ENCODE data around the gene PCDHGB4.
"Not testable (repeated sequence)": the region's sequence is repeated elsewhere in the genome, so short reads cannot be mapped to it uniquely, and the experiment has no call there.

PCDHGB4 gene

GRCh38 chr5:141369994-141370848 lies 17.3 kb upstream of the PCDHGB4 start, which contains the start of gene PCDHGB3:
TSS of gene PCDHGB3 (plus strand) at chr5:141370242. CDS start at chr5:141370395, 153 bp downstream.
- DNase-seq = no peak

GRCh38 chr5:141371572-141372475 lies 15.7 kb upstream of the PCDHGB4 start:
- DNase-seq = no peak

DNA sequence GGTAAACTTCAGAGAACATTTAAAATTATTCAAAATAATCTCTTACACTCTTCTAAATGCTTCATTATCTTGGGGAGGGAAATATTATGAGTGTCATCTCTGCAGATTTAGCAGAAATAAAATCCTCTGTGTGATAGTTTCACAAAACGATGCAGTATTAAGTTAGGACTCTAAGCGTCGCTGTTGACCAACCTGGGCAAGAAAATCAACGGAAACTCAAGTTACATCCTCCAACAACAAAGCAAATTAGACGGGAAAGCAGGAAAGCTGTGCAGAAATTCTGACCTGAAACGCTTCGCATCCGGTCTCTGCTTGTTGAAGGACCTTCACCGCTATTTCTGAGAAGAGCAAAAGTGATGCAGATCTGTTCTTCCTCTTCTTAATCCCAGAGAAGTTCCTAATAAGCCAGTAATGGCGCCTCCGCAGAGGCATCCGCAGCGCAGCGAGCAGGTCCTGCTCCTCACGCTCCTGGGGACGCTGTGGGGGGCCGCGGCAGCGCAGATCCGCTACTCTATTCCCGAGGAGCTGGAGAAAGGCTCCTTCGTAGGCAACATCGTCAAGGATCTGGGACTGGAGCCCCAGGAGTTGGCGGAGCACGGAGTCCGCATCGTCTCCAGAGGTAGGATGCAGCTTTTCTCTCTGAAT lies 13.7 kb upstream of the PCDHGB4 start, which contains the start of gene PCDHGA6:
TSS of gene PCDHGA6 (plus strand) at position 219 of the 645 bp plus-strand sequence. CDS start at position 412, 193 bp downstream.
- no peak for DNase-seq

DNA sequence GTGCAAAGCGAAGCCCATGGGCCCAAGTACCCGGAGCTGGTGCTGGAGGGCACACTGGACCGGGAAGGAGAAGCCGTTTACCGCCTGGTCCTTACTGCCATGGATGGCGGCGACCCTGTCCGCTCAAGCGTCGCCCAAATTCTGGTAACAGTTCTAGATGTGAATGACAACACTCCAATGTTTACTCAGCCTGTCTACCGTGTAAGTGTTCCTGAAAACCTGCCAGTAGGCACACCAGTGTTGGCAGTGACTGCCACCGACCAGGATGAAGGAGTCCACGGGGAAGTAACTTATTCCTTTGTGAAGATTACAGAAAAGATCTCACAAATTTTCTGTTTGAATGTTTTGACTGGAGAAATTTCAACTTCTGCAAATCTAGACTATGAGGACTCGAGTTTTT lies 12.9 kb upstream of the PCDHGB4 start:
- no peak for DNase-seq

DNA sequence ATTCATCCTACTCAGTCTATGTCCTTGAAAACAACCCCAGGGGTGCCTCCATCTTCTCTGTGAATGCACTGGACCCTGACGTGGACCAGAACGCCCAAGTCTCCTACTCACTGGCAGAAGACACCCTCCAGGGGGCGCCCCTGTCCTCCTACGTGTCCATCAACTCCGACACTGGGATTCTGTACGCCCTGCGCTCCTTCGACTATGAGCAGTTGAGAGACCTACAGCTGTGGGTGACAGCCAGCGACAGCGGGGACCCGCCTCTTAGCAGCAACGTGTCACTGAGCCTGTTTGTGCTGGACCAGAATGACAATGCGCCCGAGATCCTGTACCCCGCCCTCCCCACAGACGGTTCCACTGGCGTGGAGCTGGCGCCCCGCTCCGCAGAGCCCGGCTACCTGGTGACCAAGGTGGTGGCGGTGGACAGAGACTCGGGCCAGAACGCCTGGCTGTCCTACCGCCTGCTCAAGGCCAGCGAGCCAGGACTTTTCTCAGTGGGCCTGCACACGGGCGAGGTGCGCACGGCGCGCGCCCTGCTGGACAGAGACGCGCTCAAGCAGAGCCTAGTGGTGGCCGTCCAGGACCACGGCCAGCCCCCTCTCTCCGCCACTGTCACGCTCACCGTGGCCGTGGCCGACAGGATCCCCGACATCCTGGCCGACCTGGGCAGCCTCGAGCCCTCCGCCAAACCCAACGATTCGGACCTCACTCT lies 11.9 kb upstream of the PCDHGB4 start:
- not testable (repeated sequence) for DNase-seq

GRCh38 chr5:141382469-141383294 lies 4.8 kb upstream of the PCDHGB4 start, which contains the start of gene PCDHGA7:
TSS of gene PCDHGA7 (plus strand) at chr5:141382742. CDS start at chr5:141382900, 158 bp downstream.
- DNase-seq = no peak

- no peak for DNase-seq
These were observed 4.2 kb upstream of the PCDHGB4 start for GRCh38 chr5:141383345-141383744.

DNA sequence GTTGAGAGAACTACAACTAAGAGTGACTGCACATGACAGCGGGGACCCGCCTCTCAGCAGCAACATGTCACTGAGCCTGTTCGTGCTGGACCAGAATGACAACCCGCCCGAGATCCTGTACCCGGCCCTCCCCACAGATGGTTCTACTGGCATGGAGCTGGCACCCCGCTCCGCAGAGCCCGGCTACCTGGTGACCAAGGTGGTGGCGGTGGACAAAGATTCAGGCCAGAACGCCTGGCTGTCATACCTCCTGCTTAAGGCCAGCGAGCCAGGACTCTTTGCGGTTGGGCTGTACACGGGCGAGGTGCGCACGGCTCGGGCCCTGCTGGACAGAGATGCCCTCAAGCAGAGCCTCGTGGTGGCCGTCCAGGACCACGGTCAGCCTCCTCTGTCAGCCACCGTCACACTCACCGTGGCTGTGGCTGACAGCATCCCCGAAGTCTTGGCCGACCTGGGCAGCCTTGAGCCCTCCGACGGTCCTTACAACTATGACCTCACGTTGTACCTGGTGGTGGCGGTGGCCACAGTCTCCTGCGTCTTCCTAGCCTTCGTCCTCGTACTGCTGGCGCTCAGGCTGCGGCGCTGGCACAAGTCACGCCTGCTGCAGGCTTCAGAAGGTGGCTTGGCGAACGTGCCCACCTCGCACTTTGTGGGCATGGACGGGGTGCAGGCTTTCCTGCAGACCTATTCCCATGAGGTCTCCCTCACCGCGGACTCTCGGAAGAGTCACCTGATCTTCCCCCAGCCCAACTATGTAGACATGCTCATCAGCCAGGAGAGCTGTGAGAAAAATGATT lies 2.8 kb upstream of the PCDHGB4 start:
- no peak for DNase-seq

GRCh38 chr5:141388661-141389060 lies 1.2 kb downstream of the PCDHGB4 start:
- no peak for DNase-seq

- no peak for DNase-seq
These were observed 1.9 kb downstream of the PCDHGB4 start for GRCh38 chr5:141389153-141390042.

GRCh38 chr5:141392429-141393198 lies 5.1 kb downstream of the PCDHGB4 start, which contains the start of gene PCDHGA8:
TSS of gene PCDHGA8 (plus strand) at chr5:141392633. CDS start at chr5:141392814, 181 bp downstream.
- no peak for DNase-seq

GRCh38 chr5:141393267-141393666 lies 5.8 kb downstream of the PCDHGB4 start:
- DNase-seq = no peak

GRCh38 chr5:141394401-141395187 lies 7.1 kb downstream of the PCDHGB4 start:
- not testable (repeated sequence) for DNase-seq

DNA sequence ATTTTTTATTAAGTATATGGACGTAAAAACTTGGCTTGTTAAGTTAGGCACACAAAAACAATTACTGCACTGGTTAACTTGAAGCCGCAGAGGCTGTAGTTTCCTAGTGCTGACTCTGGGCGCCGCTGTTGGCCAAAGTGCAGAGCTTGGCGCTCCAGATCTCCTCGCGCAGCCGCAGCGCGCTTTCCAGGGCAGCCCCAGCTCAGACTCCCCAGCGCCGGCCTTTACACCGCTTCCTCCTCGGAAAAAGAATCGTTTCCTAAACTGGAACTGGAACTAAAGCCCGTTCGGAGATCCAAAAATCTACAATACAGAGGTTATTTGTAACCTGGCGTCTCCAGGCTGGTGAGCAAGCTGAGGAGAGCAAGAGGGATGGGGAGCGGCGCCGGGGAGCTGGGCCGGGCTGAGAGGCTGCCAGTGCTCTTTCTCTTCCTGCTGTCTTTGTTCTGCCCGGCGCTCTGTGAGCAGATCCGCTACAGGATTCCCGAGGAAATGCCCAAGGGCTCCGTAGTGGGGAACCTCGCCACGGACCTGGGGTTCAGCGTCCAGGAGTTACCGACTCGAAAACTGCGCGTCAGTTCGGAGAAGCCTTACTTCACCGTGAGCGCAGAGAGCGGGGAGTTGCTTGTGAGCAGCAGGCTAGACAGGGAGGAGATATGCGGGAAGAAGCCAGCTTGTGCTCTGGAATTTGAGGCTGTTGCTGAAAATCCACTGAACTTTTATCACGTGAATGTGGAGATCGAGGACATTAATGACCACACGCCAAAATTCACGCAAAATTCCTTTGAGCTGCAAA lies 10.5 kb downstream of the PCDHGB4 start, which contains the start of gene PCDHGB5:
TSS of gene PCDHGB5 (plus strand) at position 192 of the 796 bp plus-strand sequence. CDS start at position 373, 181 bp downstream.
- not testable (repeated sequence) for DNase-seq

GRCh38 chr5:141398608-141399007 lies 11.1 kb downstream of the PCDHGB4 start:
- DNase-seq = no peak

DNA sequence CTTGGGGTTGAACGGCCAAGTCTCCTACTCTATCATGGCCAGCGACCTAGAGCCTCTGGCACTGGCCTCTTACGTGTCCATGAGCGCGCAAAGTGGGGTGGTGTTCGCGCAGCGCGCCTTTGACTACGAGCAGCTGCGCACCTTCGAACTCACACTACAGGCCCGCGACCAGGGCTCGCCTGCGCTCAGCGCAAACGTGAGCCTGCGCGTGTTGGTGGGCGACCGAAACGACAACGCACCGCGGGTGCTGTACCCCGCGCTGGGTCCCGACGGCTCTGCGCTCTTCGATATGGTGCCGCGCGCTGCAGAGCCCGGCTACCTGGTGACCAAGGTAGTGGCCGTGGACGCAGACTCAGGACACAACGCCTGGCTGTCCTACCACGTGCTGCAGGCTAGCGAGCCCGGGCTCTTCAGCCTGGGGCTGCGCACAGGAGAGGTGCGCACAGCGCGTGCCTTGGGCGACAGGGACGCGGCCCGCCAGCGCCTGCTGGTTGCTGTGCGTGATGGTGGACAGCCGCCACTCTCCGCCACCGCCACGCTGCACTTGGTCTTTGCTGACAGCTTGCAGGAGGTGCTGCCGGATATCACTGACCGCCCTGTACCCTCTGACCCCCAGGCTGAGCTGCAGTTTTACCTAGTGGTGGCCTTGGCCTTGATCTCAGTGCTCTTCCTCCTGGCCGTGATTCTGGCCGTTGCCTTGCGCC lies 12.2 kb downstream of the PCDHGB4 start:
- no peak for DNase-seq
